ENCODE measurements around the gene RTL3. TPM values are rescaled to one million over a fixed set of nuclear protein-coding genes. Genes with fewer than 3 reads are reported as not detected.

RTL3 gene
- total RNA-seq, 2 donors from 2014 or later, result not detected

- Histone ChIP-seq H3K36me3 (ENCODE audit: control insufficient read depth, insufficient read depth, low read length) (no peaks in the 10 kb centered on the region), H3K9ac (ENCODE audit: extremely low read depth, low read length, poor library complexity, severe bottlenecking) (no peak overlapping the region), H3K4me1 (ENCODE audit: control insufficient read depth, insufficient read depth, low read length) (no peaks in the 10 kb centered on the region), H3K27ac (ENCODE audit: low read depth, low read length) (no peak overlapping the region), H3K27me3 (ENCODE audit: control insufficient read depth, insufficient read depth, low read length, poor library complexity, severe bottlenecking) (no peaks in the 10 kb centered on the region), H3K4me3 (ENCODE audit: low read length) (no peak overlapping the region), H3K9me3 (ENCODE audit: control insufficient read depth, low read length) (no peaks in the 10 kb centered on the region)
- no peaks in the 10 kb centered on the region for H3K36me3 Mint-ChIP-seq (ENCODE audit: low read depth)
- no peaks in the 10 kb centered on the region for H3K27me3 Mint-ChIP-seq (ENCODE audit: insufficient read depth)
- H3K27ac Mint-ChIP-seq, result no peak overlapping the region
- WGBS, 2 experiments (ENCODE audit: insufficient coverage in 1 of 2, insufficient read length in 1 of 2), result 75% methylated on average over 1 of the region's 2 CpGs; no CpG with 5 or more reads in 1 of the 2 experiments
- peaks cover 29% of the 10 kb centered on the region for H3K9me3 Mint-ChIP-seq
- H3K4me3 Mint-ChIP-seq, result no peak overlapping the region
- DNase-seq, result no peak
- TF ChIP-seq, protein P1, sequence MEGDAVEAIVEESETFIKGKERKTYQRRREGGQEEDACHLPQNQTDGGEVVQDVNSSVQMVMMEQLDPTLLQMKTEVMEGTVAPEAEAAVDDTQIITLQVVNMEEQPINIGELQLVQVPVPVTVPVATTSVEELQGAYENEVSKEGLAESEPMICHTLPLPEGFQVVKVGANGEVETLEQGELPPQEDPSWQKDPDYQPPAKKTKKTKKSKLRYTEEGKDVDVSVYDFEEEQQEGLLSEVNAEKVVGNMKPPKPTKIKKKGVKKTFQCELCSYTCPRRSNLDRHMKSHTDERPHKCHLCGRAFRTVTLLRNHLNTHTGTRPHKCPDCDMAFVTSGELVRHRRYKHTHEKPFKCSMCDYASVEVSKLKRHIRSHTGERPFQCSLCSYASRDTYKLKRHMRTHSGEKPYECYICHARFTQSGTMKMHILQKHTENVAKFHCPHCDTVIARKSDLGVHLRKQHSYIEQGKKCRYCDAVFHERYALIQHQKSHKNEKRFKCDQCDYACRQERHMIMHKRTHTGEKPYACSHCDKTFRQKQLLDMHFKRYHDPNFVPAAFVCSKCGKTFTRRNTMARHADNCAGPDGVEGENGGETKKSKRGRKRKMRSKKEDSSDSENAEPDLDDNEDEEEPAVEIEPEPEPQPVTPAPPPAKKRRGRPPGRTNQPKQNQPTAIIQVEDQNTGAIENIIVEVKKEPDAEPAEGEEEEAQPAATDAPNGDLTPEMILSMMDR (conservative IDR thresholded peaks at IDR 0.05), result no peak
- no peaks in the 10 kb centered on the region for H3K4me1 Mint-ChIP-seq
These were observed 46.9 kb upstream of the RTL3 start for GRCh38 chrX:78706071-78706470.

- H3K4me1 ChIP-seq (ENCODE audit: control insufficient read depth, insufficient read depth, low read length), result no peaks in the 10 kb centered on the region
- 83 to 93% methylated on average over 1 to 2 of the region's 3 CpGs for WGBS, 2 experiments (ENCODE audit: insufficient coverage in 1 of 2, insufficient read length in 1 of 2)
- no peak overlapping the region for H3K9ac ChIP-seq (ENCODE audit: extremely low read depth, low read length, poor library complexity, severe bottlenecking)
- Mint-ChIP-seq H3K36me3 (ENCODE audit: low read depth) (no peaks in the 10 kb centered on the region), H3K27ac (no peak overlapping the region), H3K27me3 (ENCODE audit: insufficient read depth) (no peaks in the 10 kb centered on the region), H3K9me3 (peaks cover 60% of the 10 kb centered on the region), H3K4me3 (no peak overlapping the region), H3K4me1 (peaks cover 4% of the 10 kb centered on the region)
- TF ChIP-seq, protein P1 (conservative IDR thresholded peaks at IDR 0.05), result no peak
- H3K27ac ChIP-seq (ENCODE audit: low read depth, low read length), result no peak overlapping the region
- no peaks in the 10 kb centered on the region for H3K36me3 ChIP-seq (ENCODE audit: control insufficient read depth, insufficient read depth, low read length)
- no peaks in the 10 kb centered on the region for H3K9me3 ChIP-seq (ENCODE audit: control insufficient read depth, low read length)
- H3K27me3 ChIP-seq (ENCODE audit: control insufficient read depth, insufficient read depth, low read length, poor library complexity, severe bottlenecking), result no peaks in the 10 kb centered on the region
- H3K4me3 ChIP-seq (ENCODE audit: low read length), result no peak overlapping the region
- no peak for DNase-seq
These were observed 34.4 kb upstream of the RTL3 start for GRCh38 chrX:78693536-78693935.

DNA sequence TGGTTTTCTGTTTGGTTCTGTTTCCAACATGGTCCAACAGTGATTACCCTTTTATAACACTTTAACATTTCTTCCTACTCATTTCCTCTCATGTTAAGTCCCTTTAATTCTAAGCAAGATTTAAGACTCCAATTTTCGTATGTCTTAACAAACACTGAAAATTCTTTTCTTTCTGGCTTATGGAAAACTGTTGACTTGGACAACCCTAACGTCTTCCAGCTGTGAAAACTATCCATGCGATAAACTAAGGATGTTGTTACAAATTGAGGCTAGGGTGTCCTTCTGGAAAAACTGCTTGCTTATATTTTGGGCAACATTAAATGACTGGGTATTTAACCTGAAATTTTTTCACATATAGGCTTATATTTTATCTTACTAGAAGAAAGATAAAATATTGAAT is 33.9 kb upstream of the RTL3 start:
- Histone ChIP-seq H3K9ac (ENCODE audit: extremely low read depth, low read length, poor library complexity, severe bottlenecking) (no peak overlapping the region), H3K9me3 (ENCODE audit: control insufficient read depth, low read length) (no peaks in the 10 kb centered on the region), H3K27ac (ENCODE audit: low read depth, low read length) (no peak overlapping the region), H3K4me1 (ENCODE audit: control insufficient read depth, insufficient read depth, low read length) (no peaks in the 10 kb centered on the region), H3K27me3 (ENCODE audit: control insufficient read depth, insufficient read depth, low read length, poor library complexity, severe bottlenecking) (no peaks in the 10 kb centered on the region), H3K36me3 (ENCODE audit: control insufficient read depth, insufficient read depth, low read length) (no peaks in the 10 kb centered on the region), H3K4me3 (ENCODE audit: low read length) (no peak overlapping the region)
- Mint-ChIP-seq H3K4me1 (peaks cover 4% of the 10 kb centered on the region), H3K36me3 (ENCODE audit: low read depth) (no peaks in the 10 kb centered on the region), H3K9me3 (peaks cover 58% of the 10 kb centered on the region), H3K27me3 (ENCODE audit: insufficient read depth) (no peaks in the 10 kb centered on the region), H3K4me3 (no peak overlapping the region), H3K27ac (no peak overlapping the region)
- TF ChIP-seq, protein P1 (conservative IDR thresholded peaks at IDR 0.05), result no peak
- DNase-seq, result no peak
- 94% methylated on average over 3 of the region's 3 CpGs; no CpG with 5 or more reads in 1 of the 2 experiments for WGBS, 2 experiments (ENCODE audit: insufficient coverage in 1 of 2, insufficient read length in 1 of 2)

Measured in endodermal cell (in vitro differentiated cells).